SU-DHL-6 (cell line): ENCODE results near the gene TMIE.

Experiments used
- EZH2phosphoT487 ChIP-seq: fragments of 200-600 bp; sonication (generic), shearing (Covaris generic); conservative IDR thresholded peaks from 2 replicates; pipeline ENCODE4 v1.6.1; 2018; ENCODE audit warnings: mild to moderate bottlenecking, antibody characterized with exemption, low read length, moderate library complexity, mixed read lengths
- TF ChIP-seq, protein P1 (sequence below): fragments of 200-600 bp; sonication (generic); IDR thresholded peaks from one replicate; pipeline ENCODE4 v1.5.1; 2017; ENCODE audit warnings: antibody characterized with exemption, mild to moderate bottlenecking, low read length, moderate library complexity; ENCODE audit not compliant: insufficient read depth, poor library complexity, severe bottlenecking

- TF ChIP-seq, protein P1, sequence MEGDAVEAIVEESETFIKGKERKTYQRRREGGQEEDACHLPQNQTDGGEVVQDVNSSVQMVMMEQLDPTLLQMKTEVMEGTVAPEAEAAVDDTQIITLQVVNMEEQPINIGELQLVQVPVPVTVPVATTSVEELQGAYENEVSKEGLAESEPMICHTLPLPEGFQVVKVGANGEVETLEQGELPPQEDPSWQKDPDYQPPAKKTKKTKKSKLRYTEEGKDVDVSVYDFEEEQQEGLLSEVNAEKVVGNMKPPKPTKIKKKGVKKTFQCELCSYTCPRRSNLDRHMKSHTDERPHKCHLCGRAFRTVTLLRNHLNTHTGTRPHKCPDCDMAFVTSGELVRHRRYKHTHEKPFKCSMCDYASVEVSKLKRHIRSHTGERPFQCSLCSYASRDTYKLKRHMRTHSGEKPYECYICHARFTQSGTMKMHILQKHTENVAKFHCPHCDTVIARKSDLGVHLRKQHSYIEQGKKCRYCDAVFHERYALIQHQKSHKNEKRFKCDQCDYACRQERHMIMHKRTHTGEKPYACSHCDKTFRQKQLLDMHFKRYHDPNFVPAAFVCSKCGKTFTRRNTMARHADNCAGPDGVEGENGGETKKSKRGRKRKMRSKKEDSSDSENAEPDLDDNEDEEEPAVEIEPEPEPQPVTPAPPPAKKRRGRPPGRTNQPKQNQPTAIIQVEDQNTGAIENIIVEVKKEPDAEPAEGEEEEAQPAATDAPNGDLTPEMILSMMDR, result no peak
- TF ChIP-seq EZH2phosphoT487, result no peak
Measured at GRCh38 chr3:46719735-46720271, 18.6 kb downstream of the TMIE start.
